Cardiac muscle cell (in vitro differentiated cells and primary cell): Measurements from ENCODE around the gene ZBTB8OS. TPM values are rescaled to one million over a fixed set of nuclear protein-coding genes. Genes with fewer than 3 reads are reported as not detected.

Experiments used
- DNase-seq, 2 donors: peaks; one replicate each; pipeline versions ENCODE4 v3.0.0 to v3.0.0-alpha.2; 2010 to 2017; ENCODE audit warnings: low read depth in 1 of 2, low spot score in 1 of 2
- H3K27ac ChIP-seq: fragments of 200-600 bp; sonication (generic); 2 replicates; pipeline ENCODE4 v1.5.1; 2016
- H3K27me3 ChIP-seq: fragments of 200-600 bp; sonication (generic); 2 replicates; pipeline ENCODE4 v1.6.0; 2016; ENCODE audit warnings: control low read depth
- H3K36me3 ChIP-seq: fragments of 200-600 bp; sonication (generic); 2 replicates; pipeline ENCODE4 v1.5.1; 2016; ENCODE audit warnings: control low read depth
- H3K4me1 ChIP-seq: fragments of 200-600 bp; sonication (generic); 2 replicates; pipeline ENCODE4 v1.8.1; 2017; ENCODE audit warnings: low read depth, mild to moderate bottlenecking, mixed run types
- H3K4me3 ChIP-seq: fragments of 200-600 bp; sonication (generic); 2 replicates; pipeline ENCODE4 v1.5.1; 2016; ENCODE audit warnings: mild to moderate bottlenecking
- H3K9me3 ChIP-seq: fragments of 200-600 bp; sonication (generic); 2 replicates; pipeline ENCODE4 v1.5.1; 2017; ENCODE audit warnings: low read depth, mild to moderate bottlenecking, control low read depth
- CTCF ChIP-seq: IDR thresholded peaks from 2 replicates; pipeline ENCODE4 v1.5.1; 2012; ENCODE audit warnings: low read depth, mild to moderate bottlenecking, low read length
- polyA plus RNA-seq: library from polyadenylated mRNA; unstranded; fragments of >200 nt; fragmentation: Nextera tagmentation; extraction: Ambion mirVana; gene quantifications from 2 replicates; pipeline ENCODE4 v1.2.1, GENCODE V29; 2016
- total RNA-seq: library from RNA; depleted of rRNA; stranded (reverse); fragments of >200 nt; gene quantifications from 2 replicates; pipeline ENCODE4 v1.2.3, GENCODE V29; 2016

The ZBTB8OS gene
- total and polyA plus RNA-seq, 2 experiments from 2014 or later: 37.1 to 66.8 TPM

- no peak overlapping the region for H3K4me3 ChIP-seq
- H3K9me3 ChIP-seq: no peaks in the 10 kb centered on the region
- H3K4me1 ChIP-seq: no peaks in the 10 kb centered on the region
- no peaks in the 10 kb centered on the region for H3K27me3 ChIP-seq
- no peak for DNase-seq
- no peak overlapping the region for H3K27ac ChIP-seq
- no peak for TF ChIP-seq CTCF
- H3K36me3 ChIP-seq: no peaks in the 10 kb centered on the region
Observed at GRCh38 chr1:32580348-32581017, 69.9 kb downstream of the ZBTB8OS start.

Other genes starting within 250 kb of the ZBTB8OS start
- gene ZBTB8B, start 185.5 kb downstream of the ZBTB8OS start, total RNA-seq: 1.8 and 2.1 TPM in 2 replicates
- 0.56 and 0.96 TPM in 2 replicates for gene ZBTB8B, start 185.5 kb downstream of the ZBTB8OS start, polyA plus RNA-seq
- 3.8 and 5.7 TPM in 2 replicates for gene ZBTB8A, start 111.1 kb downstream of the ZBTB8OS start, total RNA-seq
- 2.6 and 4.4 TPM in 2 replicates for gene ZBTB8A, start 111.1 kb downstream of the ZBTB8OS start, polyA plus RNA-seq
- 275 and 279 TPM in 2 replicates for gene RBBP4, start 658 bp upstream of the ZBTB8OS start, total RNA-seq
- 336 and 405 TPM in 2 replicates for gene RBBP4, start 658 bp upstream of the ZBTB8OS start, polyA plus RNA-seq
- gene SYNC, start 52.2 kb upstream of the ZBTB8OS start, total RNA-seq: 2.5 and 4.5 TPM in 2 replicates
- 1.2 and 1.6 TPM in 2 replicates for gene SYNC, start 52.2 kb upstream of the ZBTB8OS start, polyA plus RNA-seq
- 77.9 and 80.3 TPM in 2 replicates for gene YARS1, start 166.8 kb upstream of the ZBTB8OS start, total RNA-seq
- gene YARS1, start 166.8 kb upstream of the ZBTB8OS start, polyA plus RNA-seq: 125 and 167 TPM in 2 replicates
- 23.0 and 40.5 TPM in 2 replicates for gene S100PBP, start 167.1 kb upstream of the ZBTB8OS start, total RNA-seq
- 30.5 and 37.4 TPM in 2 replicates for gene S100PBP, start 167.1 kb upstream of the ZBTB8OS start, polyA plus RNA-seq
- gene FNDC5, start 220.4 kb upstream of the ZBTB8OS start, total RNA-seq: 34.2 and 40.7 TPM in 2 replicates
- 18.0 and 37.4 TPM in 2 replicates for gene FNDC5, start 220.4 kb upstream of the ZBTB8OS start, polyA plus RNA-seq
- 3.7 TPM in 1 of 2 replicates, not detected in the other for gene HPCA, start 235.9 kb upstream of the ZBTB8OS start, total RNA-seq
- 1.6 TPM in 1 of 2 replicates, not detected in the other for gene HPCA, start 235.9 kb upstream of the ZBTB8OS start, polyA plus RNA-seq